GM10266 (cell line): ENCODE data around the gene LRRC46.

Experiments
- DNase-seq: peaks from one replicate; pipeline ENCODE4 v3.0.0; 2012; ENCODE audit errors: extremely low spot score
- CTCF ChIP-seq: IDR thresholded peaks from 2 replicates; pipeline ENCODE4 v1.5.1; 2012; ENCODE audit warnings: mild to moderate bottlenecking, low read depth; ENCODE audit not compliant: control insufficient read depth, insufficient read depth; ENCODE audit errors: missing control alignments

LRRC46 gene

GRCh38 chr17:47831003-47831933 is at the start of gene LRRC46, which contains the start of gene MRPL10:
Gene LRRC46 (plus strand): TSS chr17:47831670. CDS start chr17:47831990, 320 bp downstream.
Gene MRPL10 (minus strand): TSS chr17:47831541. CDS start chr17:47831511, 30 bp downstream.
- TF ChIP-seq CTCF: peak; percentile 24
- peak; percentile 97 for DNase-seq

GRCh38 chr17:47785538-47786123 is 45.8 kb upstream of the LRRC46 start:
- TF ChIP-seq CTCF: no peak
- no peak for DNase-seq

GRCh38 chr17:47789611-47790561 is 41.6 kb upstream of the LRRC46 start:
- TF ChIP-seq CTCF: peak; percentile 75
- peak; percentile 79 for DNase-seq

- no peak for TF ChIP-seq CTCF
- no peak for DNase-seq
Observed at GRCh38 chr17:47791025-47791424, 40.4 kb upstream of the LRRC46 start.

GRCh38 chr17:47792457-47792856 is 39.0 kb upstream of the LRRC46 start:
- no peak for TF ChIP-seq CTCF
- no peak for DNase-seq

- TF ChIP-seq CTCF: no peak
- DNase-seq: no peak
Observed at GRCh38 chr17:47792979-47793378, 38.5 kb upstream of the LRRC46 start.
